HEK293 (cell line): Measurements from ENCODE around the gene TEKT5.

Experiments
- GFI1B ChIP-seq: fragments of 450-650 bp; formaldehyde crosslinking; IDR thresholded peaks from 2 replicates; pipeline ENCODE4 v1.5.1; 2016; ENCODE audit warnings: missing biosample characterization, missing genetic modification characterization
- PRDM1 ChIP-seq: fragments of 450-650 bp; formaldehyde crosslinking; IDR thresholded peaks from 2 replicates; pipeline ENCODE4; 2016; ENCODE audit warnings: missing biosample characterization, missing genetic modification characterization
- REPIN1 ChIP-seq: fragments of 450-650 bp; formaldehyde crosslinking; IDR thresholded peaks from 2 replicates; pipeline ENCODE4 v1.5.1; 2017; ENCODE audit warnings: missing biosample characterization, missing genetic modification characterization, low read depth
- YY1 ChIP-seq: fragments of 450-650 bp; formaldehyde crosslinking; IDR thresholded peaks from 2 replicates; pipeline ENCODE4 v1.5.1; 2018; ENCODE audit warnings: missing biosample characterization, missing genetic modification characterization
- ZBTB21 ChIP-seq: fragments of 450-650 bp; formaldehyde crosslinking; IDR thresholded peaks from 2 replicates; pipeline ENCODE4 v1.5.1; 2017; ENCODE audit warnings: missing biosample characterization, missing genetic modification characterization
- ZBTB48 ChIP-seq: fragments of 450-650 bp; formaldehyde crosslinking; IDR thresholded peaks from 2 replicates; pipeline ENCODE4 v1.5.1; 2016; ENCODE audit warnings: missing biosample characterization, missing genetic modification characterization
- ZNF10 ChIP-seq: fragments of 450-650 bp; formaldehyde crosslinking; IDR thresholded peaks from 2 replicates; pipeline ENCODE4 v1.5.1; 2017; ENCODE audit warnings: missing biosample characterization, missing genetic modification characterization
- ZNF121 ChIP-seq: fragments of 450-650 bp; formaldehyde crosslinking; IDR thresholded peaks from 2 replicates; pipeline ENCODE4 v1.5.1; 2016; ENCODE audit warnings: missing biosample characterization, missing genetic modification characterization
- ZNF140 ChIP-seq: fragments of 450-650 bp; formaldehyde crosslinking; IDR thresholded peaks from 2 replicates; pipeline ENCODE4 v1.5.1; 2016; ENCODE audit warnings: missing biosample characterization, missing genetic modification characterization
- ZNF223 ChIP-seq: fragments of 450-650 bp; formaldehyde crosslinking; IDR thresholded peaks from 2 replicates; pipeline ENCODE4 v1.5.1; 2016; ENCODE audit warnings: missing biosample characterization, missing genetic modification characterization
- ZNF248 ChIP-seq: fragments of 450-650 bp; formaldehyde crosslinking; IDR thresholded peaks from 2 replicates; pipeline ENCODE4 v1.5.1; 2017; ENCODE audit warnings: missing biosample characterization, missing genetic modification characterization
- ZNF311 ChIP-seq: fragments of 450-650 bp; formaldehyde crosslinking; IDR thresholded peaks from 2 replicates; pipeline ENCODE4 v1.5.1; 2017; ENCODE audit warnings: missing biosample characterization, missing genetic modification characterization, borderline replicate concordance
- ZNF391 ChIP-seq: fragments of 450-650 bp; formaldehyde crosslinking; IDR thresholded peaks from 2 replicates; pipeline ENCODE4 v1.5.1; 2016; ENCODE audit warnings: low read depth, missing biosample characterization, missing genetic modification characterization, borderline replicate concordance
- ZNF394 ChIP-seq: fragments of 450-650 bp; formaldehyde crosslinking; IDR thresholded peaks from 2 replicates; pipeline ENCODE4 v1.5.1; 2016; ENCODE audit warnings: missing biosample characterization, missing genetic modification characterization, mild to moderate bottlenecking, moderate library complexity, borderline replicate concordance
- ZNF560 ChIP-seq: fragments of 450-650 bp; formaldehyde crosslinking; IDR thresholded peaks from 2 replicates; pipeline ENCODE4 v1.5.1; 2017; ENCODE audit warnings: missing biosample characterization, missing genetic modification characterization, borderline replicate concordance
- ZNF610 ChIP-seq: fragments of 450-650 bp; formaldehyde crosslinking; IDR thresholded peaks from 2 replicates; pipeline ENCODE4 v1.5.1; 2016; ENCODE audit warnings: missing biosample characterization, missing genetic modification characterization, borderline replicate concordance
- ZNF660 ChIP-seq: fragments of 450-650 bp; IDR thresholded peaks from 2 replicates; pipeline ENCODE4 v1.5.1; 2018; ENCODE audit warnings: missing biosample characterization, mild to moderate bottlenecking, missing genetic modification characterization
- ZNF777 ChIP-seq: fragments of 450-650 bp; formaldehyde crosslinking; IDR thresholded peaks from 2 replicates; pipeline ENCODE4 v1.5.1; 2017; ENCODE audit warnings: missing biosample characterization, missing genetic modification characterization, borderline replicate concordance
- ZNF843 ChIP-seq: fragments of 450-650 bp; formaldehyde crosslinking; IDR thresholded peaks from 2 replicates; pipeline ENCODE4 v1.5.1; 2016; ENCODE audit warnings: missing biosample characterization, missing genetic modification characterization
- ZSCAN23 ChIP-seq: fragments of 450-650 bp; formaldehyde crosslinking; IDR thresholded peaks from 2 replicates; pipeline ENCODE4 v1.5.1; 2016; ENCODE audit warnings: missing biosample characterization, missing genetic modification characterization
- ZSCAN30 ChIP-seq: fragments of 450-650 bp; IDR thresholded peaks from 2 replicates; pipeline ENCODE4 v1.5.1; 2018; ENCODE audit warnings: missing biosample characterization, mild to moderate bottlenecking, missing genetic modification characterization, moderate library complexity
- TF ChIP-seq, protein P1 (sequence below): fragments of 450-650 bp; formaldehyde crosslinking; IDR thresholded peaks from 2 replicates; pipeline ENCODE4 v1.5.1; 2016; ENCODE audit warnings: missing biosample characterization, missing genetic modification characterization
- TF ChIP-seq, protein P2 (sequence below): fragments of 450-650 bp; formaldehyde crosslinking; IDR thresholded peaks from 2 replicates; pipeline ENCODE4 v1.5.1; 2016; ENCODE audit warnings: missing biosample characterization, missing genetic modification characterization
- TF ChIP-seq, protein P3 (sequence below): fragments of 450-650 bp; IDR thresholded peaks from 2 replicates; pipeline ENCODE4 v1.5.1; 2018; ENCODE audit warnings: missing biosample characterization, mild to moderate bottlenecking, missing genetic modification characterization
- TF ChIP-seq, protein P4 (sequence below): fragments of 450-650 bp; formaldehyde crosslinking; IDR thresholded peaks from 2 replicates; pipeline ENCODE4 v1.5.1; 2016; ENCODE audit warnings: missing biosample characterization, missing genetic modification characterization
- TF ChIP-seq, protein P5 (sequence below): fragments of 450-650 bp; IDR thresholded peaks from 2 replicates; pipeline ENCODE4 v1.5.1; 2018; ENCODE audit warnings: missing biosample characterization, missing genetic modification characterization
- TF ChIP-seq, protein P6 (sequence below): fragments of 450-650 bp; formaldehyde crosslinking; conservative IDR thresholded peaks from 2 replicates; pipeline ENCODE4 v1.5.1; 2016; ENCODE audit warnings: low read depth, missing biosample characterization, missing genetic modification characterization

Gene TEKT5

DNA sequence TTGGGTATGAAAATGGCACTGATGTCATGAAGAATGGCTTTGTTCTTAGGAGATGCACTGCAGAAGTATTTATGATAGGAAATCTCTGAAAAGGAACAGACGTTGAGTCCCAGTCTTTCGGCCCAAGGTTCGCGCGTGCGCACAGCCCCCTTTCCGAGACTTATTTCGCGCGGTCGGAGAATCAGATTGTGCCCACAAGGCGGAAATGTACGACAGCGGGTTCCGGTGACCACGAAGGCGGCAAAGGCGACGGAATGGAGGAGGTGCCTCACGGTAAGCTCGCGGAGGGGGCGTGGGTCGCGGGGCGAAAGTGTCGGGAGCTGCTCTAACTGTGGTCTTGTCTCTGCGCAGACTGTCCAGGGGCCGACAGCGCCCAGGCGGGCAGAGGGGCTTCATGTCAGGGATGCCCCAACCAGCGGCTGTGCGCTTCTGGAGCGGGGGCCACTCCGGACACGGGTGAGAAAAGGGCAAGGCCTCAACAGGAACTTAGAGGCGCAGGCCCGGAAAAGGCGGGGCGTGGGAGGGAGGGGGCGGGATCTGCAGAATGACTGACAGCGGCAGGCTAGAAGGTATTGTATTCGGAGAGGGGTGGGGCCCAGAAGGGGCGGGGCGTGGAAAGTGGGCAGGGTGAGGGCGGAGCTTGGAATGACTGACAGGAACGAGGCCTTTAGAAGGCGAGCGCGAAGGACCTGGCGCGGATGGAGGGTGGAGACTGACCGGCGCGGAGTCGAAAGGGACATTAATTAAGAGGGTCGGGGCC is 49.1 kb upstream of the TEKT5 start, which contains the start of gene NUBP1 (continued):
- TF ChIP-seq, protein P1, sequence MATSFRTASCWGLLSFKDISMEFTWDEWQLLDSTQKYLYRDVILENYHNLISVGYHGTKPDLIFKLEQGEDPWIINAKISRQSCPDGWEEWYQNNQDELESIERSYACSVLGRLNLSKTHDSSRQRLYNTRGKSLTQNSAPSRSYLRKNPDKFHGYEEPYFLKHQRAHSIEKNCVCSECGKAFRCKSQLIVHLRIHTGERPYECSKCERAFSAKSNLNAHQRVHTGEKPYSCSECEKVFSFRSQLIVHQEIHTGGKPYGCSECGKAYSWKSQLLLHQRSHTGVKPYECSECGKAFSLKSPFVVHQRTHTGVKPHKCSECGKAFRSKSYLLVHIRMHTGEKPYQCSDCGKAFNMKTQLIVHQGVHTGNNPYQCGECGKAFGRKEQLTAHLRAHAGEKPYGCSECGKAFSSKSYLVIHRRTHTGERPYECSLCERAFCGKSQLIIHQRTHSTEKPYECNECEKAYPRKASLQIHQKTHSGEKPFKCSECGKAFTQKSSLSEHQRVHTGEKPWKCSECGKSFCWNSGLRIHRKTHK (tag by site-specific recombination) = no peak
- TF ChIP-seq ZNF394 (peak; percentile 74; the same call in 1 of the 2 replicates), ZNF223 (tag by site-specific recombination) (no peak), GFI1B (no peak), ZNF560 (tag by site-specific recombination) (no peak), ZNF248 (tag by site-specific recombination) (no peak), ZNF10 (tag by site-specific recombination) (peak; percentile 85), YY1 (tag by site-specific recombination) (peak; percentile 68; the same call in 1 of the 2 replicates), ZBTB48 (tag by site-specific recombination) (peak; percentile 50; the same call in 1 of the 2 replicates), REPIN1 (tag by site-specific recombination) (peak; percentile 91), ZNF311 (no peak), ZNF777 (peak; percentile 36; the same call in 1 of the 2 replicates), ZNF843 (tag by site-specific recombination) (peak; percentile 76), ZSCAN30 (tag by site-specific recombination) (no peak), ZNF121 (tag by site-specific recombination) (no peak), ZBTB21 (tag by site-specific recombination) (peak; percentile 78; the same call in 1 of the 2 replicates), ZNF391 (tag by site-specific recombination) (peak; percentile 82; the same call in 1 of the 2 replicates), PRDM1 (tag by site-specific recombination) (no peak), ZNF660 (tag by site-specific recombination) (peak; percentile 75), ZNF610 (peak; percentile 66; the same call in 1 of the 2 replicates), ZNF140 (no peak), ZSCAN23 (no peak)
- TF ChIP-seq, protein P2, sequence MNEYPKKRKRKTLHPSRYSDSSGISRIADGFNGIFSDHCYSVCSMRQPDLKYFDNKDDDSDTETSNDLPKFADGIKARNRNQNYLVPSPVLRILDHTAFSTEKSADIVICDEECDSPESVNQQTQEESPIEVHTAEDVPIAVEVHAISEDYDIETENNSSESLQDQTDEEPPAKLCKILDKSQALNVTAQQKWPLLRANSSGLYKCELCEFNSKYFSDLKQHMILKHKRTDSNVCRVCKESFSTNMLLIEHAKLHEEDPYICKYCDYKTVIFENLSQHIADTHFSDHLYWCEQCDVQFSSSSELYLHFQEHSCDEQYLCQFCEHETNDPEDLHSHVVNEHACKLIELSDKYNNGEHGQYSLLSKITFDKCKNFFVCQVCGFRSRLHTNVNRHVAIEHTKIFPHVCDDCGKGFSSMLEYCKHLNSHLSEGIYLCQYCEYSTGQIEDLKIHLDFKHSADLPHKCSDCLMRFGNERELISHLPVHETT (tag by site-specific recombination) = peak; percentile 94
- TF ChIP-seq, protein P3, sequence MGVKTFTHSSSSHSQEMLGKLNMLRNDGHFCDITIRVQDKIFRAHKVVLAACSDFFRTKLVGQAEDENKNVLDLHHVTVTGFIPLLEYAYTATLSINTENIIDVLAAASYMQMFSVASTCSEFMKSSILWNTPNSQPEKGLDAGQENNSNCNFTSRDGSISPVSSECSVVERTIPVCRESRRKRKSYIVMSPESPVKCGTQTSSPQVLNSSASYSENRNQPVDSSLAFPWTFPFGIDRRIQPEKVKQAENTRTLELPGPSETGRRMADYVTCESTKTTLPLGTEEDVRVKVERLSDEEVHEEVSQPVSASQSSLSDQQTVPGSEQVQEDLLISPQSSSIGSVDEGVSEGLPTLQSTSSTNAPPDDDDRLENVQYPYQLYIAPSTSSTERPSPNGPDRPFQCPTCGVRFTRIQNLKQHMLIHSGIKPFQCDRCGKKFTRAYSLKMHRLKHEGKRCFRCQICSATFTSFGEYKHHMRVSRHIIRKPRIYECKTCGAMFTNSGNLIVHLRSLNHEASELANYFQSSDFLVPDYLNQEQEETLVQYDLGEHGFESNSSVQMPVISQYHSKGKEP (tag by site-specific recombination) = no peak
- TF ChIP-seq, protein P4, sequence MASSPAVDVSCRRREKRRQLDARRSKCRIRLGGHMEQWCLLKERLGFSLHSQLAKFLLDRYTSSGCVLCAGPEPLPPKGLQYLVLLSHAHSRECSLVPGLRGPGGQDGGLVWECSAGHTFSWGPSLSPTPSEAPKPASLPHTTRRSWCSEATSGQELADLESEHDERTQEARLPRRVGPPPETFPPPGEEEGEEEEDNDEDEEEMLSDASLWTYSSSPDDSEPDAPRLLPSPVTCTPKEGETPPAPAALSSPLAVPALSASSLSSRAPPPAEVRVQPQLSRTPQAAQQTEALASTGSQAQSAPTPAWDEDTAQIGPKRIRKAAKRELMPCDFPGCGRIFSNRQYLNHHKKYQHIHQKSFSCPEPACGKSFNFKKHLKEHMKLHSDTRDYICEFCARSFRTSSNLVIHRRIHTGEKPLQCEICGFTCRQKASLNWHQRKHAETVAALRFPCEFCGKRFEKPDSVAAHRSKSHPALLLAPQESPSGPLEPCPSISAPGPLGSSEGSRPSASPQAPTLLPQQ (tag by site-specific recombination) = peak; percentile 90
- TF ChIP-seq, protein P5, sequence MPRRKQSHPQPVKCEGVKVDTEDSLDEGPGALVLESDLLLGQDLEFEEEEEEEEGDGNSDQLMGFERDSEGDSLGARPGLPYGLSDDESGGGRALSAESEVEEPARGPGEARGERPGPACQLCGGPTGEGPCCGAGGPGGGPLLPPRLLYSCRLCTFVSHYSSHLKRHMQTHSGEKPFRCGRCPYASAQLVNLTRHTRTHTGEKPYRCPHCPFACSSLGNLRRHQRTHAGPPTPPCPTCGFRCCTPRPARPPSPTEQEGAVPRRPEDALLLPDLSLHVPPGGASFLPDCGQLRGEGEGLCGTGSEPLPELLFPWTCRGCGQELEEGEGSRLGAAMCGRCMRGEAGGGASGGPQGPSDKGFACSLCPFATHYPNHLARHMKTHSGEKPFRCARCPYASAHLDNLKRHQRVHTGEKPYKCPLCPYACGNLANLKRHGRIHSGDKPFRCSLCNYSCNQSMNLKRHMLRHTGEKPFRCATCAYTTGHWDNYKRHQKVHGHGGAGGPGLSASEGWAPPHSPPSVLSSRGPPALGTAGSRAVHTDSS (tag by site-specific recombination) = no peak
- TF ChIP-seq, protein P6, sequence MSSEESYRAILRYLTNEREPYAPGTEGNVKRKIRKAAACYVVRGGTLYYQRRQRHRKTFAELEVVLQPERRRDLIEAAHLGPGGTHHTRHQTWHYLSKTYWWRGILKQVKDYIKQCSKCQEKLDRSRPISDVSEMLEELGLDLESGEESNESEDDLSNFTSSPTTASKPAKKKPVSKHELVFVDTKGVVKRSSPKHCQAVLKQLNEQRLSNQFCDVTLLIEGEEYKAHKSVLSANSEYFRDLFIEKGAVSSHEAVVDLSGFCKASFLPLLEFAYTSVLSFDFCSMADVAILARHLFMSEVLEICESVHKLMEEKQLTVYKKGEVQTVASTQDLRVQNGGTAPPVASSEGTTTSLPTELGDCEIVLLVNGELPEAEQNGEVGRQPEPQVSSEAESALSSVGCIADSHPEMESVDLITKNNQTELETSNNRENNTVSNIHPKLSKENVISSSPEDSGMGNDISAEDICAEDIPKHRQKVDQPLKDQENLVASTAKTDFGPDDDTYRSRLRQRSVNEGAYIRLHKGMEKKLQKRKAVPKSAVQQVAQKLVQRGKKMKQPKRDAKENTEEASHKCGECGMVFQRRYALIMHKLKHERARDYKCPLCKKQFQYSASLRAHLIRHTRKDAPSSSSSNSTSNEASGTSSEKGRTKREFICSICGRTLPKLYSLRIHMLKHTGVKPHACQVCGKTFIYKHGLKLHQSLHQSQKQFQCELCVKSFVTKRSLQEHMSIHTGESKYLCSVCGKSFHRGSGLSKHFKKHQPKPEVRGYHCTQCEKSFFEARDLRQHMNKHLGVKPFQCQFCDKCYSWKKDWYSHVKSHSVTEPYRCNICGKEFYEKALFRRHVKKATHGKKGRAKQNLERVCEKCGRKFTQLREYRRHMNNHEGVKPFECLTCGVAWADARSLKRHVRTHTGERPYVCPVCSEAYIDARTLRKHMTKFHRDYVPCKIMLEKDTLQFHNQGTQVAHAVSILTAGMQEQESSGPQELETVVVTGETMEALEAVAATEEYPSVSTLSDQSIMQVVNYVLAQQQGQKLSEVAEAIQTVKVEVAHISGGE (tag by site-specific recombination) = peak; percentile 97
